HG03045 (cell line): ENCODE results near the gene PTPN20.

Experiments used
- ATAC-seq: cut with Tn5 transposase; IDR thresholded peaks from one replicate; pipeline ENCODE4 v1.9.1; 2021; ENCODE audit warnings: mild to moderate bottlenecking, moderate library complexity; ENCODE audit not compliant: unreplicated experiment

The PTPN20 gene

GRCh38 chr10:47046321-47047126, 135.3 kb downstream of the PTPN20 start:
- no peak for ATAC-seq

DNA sequence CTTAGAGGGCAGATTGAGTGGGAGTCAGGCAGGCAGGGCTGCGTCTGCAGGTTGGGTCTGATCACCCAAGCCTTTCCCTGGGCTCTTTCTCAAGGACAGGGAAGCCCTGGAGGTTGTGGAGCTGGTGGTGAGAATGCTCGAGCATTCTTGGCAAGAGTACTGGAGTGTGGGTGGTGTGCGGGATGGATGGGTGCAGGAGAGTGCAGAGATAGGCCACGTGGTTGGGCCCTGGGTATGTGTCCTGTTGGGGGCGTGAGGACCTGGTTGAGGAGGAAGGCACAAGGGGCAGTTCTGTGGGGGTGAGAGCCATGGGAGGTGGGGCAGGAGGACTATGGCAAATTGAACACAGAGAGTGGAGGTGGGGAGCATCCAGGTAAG, 135.9 kb downstream of the PTPN20 start:
- ATAC-seq, result no peak

DNA sequence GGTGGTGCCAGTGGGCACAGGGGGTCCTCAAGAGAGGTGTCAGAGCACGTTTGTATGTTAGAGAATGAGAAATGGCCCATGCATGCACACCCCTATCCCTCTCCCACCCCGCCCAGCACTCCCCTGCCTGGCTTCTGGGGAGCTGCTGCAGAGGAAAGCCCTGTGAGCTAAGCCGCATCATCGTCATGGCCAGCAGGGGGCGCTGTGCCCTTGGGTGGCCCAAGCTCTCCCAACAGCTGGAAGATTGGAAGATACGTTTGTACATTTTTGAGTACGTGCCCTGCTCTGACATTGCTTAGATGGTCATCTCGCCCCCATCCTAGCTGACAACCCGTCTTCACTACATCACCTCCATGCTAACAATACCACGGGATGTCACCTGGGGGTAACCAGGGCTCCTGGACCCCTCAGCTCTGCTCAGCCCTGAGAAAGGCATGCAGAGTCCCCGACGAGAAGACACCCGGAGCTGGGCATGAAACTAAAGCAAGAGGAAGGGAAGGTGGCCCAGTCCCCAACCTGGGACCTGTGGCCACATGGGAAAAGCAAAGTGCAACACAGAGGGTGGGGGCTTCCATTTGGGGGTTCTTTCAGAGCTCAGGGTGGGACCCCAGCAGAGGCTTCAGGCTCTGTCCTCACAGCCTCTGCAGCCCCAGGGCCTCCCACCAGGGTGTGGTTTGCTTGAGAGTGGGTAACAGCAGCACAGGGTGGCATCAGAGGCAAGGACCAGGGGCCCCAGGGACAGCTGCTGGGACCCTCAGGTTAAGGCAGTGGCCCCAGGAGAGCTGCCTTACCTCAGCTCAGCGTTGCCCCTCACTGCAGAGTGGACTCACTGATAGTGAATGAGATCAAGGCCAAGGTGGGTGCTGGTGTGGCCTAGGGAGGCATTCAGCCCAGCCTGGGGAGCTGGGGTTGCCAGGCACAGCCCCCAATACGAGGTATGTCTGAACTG, 136.6 kb downstream of the PTPN20 start:
- ATAC-seq, result no peak

DNA sequence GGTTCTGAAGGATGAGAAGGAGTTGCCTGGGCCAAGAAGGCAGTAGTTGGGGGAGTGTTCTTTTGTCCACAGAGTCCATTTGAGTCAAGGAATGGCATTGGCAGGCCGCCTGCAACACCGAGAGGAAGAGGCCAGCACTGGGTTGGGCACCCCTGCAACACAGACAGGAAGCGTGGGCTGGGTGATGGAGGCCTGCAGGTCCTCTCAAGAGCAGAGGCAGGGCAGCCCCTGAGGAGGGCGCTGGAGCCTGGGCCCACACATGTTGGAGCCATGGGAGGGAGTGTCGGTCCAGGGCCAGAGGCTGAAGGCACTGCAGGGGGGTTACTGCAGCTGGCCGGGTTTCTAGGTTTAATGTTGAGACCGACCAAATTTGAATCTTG, 137.3 kb downstream of the PTPN20 start:
- no peak for ATAC-seq

- no peak for ATAC-seq
Observed at GRCh38 chr10:47049056-47049851, 138.0 kb downstream of the PTPN20 start.

- no peak for ATAC-seq
Observed at GRCh38 chr10:47049906-47050305, 138.7 kb downstream of the PTPN20 start.

DNA sequence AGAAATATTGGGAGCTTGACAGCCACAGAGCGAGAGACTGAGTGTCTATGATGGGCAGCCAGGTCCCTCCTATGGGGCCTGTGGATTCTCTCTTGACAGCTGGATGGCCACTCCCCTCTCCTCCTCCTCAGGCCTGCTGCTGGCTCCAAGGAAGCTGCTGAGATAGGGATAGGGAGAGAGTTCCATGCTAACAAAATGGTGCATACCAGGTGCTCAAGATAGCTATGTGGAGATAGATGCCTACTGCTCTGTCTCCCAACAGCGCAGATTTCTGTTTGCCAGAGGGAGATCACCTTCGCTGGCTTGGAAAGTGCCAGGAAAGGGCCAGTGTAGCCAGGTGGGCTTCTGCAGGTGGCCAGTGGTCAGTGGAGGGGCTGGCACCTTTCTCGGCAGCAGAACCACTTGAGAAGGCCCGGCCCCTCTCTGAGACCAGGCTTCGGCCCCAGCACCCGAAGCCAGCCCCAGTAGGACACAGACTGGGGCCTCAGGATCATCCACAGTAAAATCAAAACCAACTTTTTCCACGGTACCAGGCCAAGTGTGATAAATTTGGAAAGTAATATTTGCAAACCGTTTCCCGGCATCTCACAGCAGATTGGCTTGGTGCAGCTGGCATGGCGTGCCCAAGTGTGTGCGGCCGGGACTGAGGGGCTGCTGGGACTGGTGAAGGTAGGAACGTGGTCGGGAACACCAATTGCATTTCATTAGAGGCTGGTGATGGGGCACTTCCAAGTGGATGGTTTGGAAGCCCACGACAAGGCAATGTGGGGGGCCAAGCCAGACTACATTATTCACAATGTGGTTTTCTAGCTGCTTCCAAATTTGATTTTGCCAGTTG, 139.6 kb downstream of the PTPN20 start:
- ATAC-seq, result no peak

DNA sequence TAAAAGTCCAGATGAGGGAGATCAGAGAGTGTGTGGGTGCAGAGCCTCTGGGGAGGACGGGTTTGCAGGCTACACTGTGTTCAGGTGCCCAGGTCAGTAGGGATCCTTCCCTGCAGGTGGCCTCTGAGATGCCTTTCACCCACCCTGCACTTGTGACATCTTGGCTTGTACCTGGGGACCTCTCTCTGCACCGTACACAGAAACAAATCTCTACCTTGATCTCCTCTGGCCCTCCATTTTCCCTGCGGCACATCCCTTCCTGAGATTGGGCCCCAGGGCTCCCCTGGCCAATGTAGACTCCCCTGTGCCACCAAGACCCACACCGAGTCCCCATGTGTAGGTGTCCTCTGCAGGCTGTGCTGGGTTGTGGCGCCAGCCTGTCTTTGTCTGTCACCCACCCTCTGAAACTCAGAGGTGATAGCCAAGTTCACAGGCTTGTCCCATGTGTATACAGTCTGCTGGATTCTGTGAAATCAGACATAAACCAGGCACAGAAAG, 140.6 kb downstream of the PTPN20 start:
- ATAC-seq, result no peak
